Colonic mucosa (tissue), 4 donors: ENCODE data around the gene GYS1. TPM values are rescaled to one million over a fixed set of nuclear protein-coding genes. Genes with fewer than 3 reads are reported as not detected.

Experiments
- DNase-seq: peaks from one replicate; pipeline ENCODE4 v3.0.0-alpha.2; 2020
- H3K27ac ChIP-seq: fragments of 200-600 bp; one replicate; pipeline ENCODE4 v1.8.0; 2021
- H3K27me3 ChIP-seq: fragments of 200-600 bp; one replicate; pipeline ENCODE4 v1.8.0; 2021
- H3K36me3 ChIP-seq: fragments of 200-600 bp; one replicate; pipeline ENCODE4 v1.8.0; 2021
- H3K4me1 ChIP-seq: fragments of 200-600 bp; one replicate; pipeline ENCODE4 v1.8.0; 2021; ENCODE audit warnings: mild to moderate bottlenecking
- H3K4me3 ChIP-seq: fragments of 200-600 bp; one replicate; pipeline ENCODE4 v1.8.0; 2021
- H3K9ac ChIP-seq, 2 donors: one replicate each; pipeline ENCODE4 v1.7.0; 2013; ENCODE audit warnings: control low read depth in 2 of 2, low read depth in 2 of 2, low read length in 2 of 2
- H3K9me3 ChIP-seq: fragments of 200-600 bp; one replicate; pipeline ENCODE4 v1.8.0; 2021
- CTCF ChIP-seq: fragments of 200-600 bp; IDR thresholded peaks from one replicate; pipeline ENCODE4 v1.8.0; 2022; ENCODE audit warnings: antibody characterized with exemption, mild to moderate bottlenecking
- intact Hi-C: fragments of 100-400 bp; cut with DNase I; formaldehyde crosslinking; loops from one replicate; pipeline ENCODE4 v1.14.1; 2022
- total RNA-seq, 2 donors: library from RNA; stranded (reverse); fragmentation: NEBNext Ultra II Directional in 1 of 2; extraction: Animal tissue kit (Norgen Biotek cat#: 25700) in 1 of 2; gene quantifications; one replicate each; pipeline ENCODE4 v1.2.1, GENCODE V29; 2021
- donor health status: healthy.
- donor health status: DM: no; HTN: no; CAD: no.
- donor health status: DM: no; HTN: no; CAD: no.

The GYS1 gene
- total RNA-seq, 2 donors from 2014 or later, result 48.8 to 54.7 TPM

GRCh38 chr19:48989701-48990291 is 3.3 kb downstream of the GYS1 start:
- no peak overlapping the region for H3K9ac ChIP-seq
- H3K36me3 ChIP-seq, result no peaks in the 10 kb centered on the region
- no peak for DNase-seq

GRCh38 chr19:48988860-48989259 is 4.2 kb downstream of the GYS1 start:
- Histone ChIP-seq H3K27ac (no peak overlapping the region), H3K9me3 (no peaks in the 10 kb centered on the region), H3K27me3 (no peaks in the 10 kb centered on the region), H3K4me3 (no peak overlapping the region), H3K4me1 (peaks cover 9% of the 10 kb centered on the region), H3K36me3 (no peaks in the 10 kb centered on the region), H3K9ac (no peak overlapping the region)
- intact Hi-C loops, result no loop called here
- TF ChIP-seq CTCF, result no peak
- DNase-seq, result no peak

More at GRCh38 chr19:48989701-48990291, 3.3 kb downstream of the GYS1 start:
- H3K27ac ChIP-seq, result no peak overlapping the region
- no peak overlapping the region for H3K4me3 ChIP-seq
- H3K27me3 ChIP-seq, result no peaks in the 10 kb centered on the region
- H3K9me3 ChIP-seq, result no peaks in the 10 kb centered on the region
- TF ChIP-seq CTCF, result no peak
- H3K4me1 ChIP-seq, result peaks cover 9% of the 10 kb centered on the region
- intact Hi-C loops, result no loop called here

GRCh38 chr19:48988286-48988685 is 4.8 kb downstream of the GYS1 start:
- Histone ChIP-seq H3K9me3 (no peaks in the 10 kb centered on the region), H3K4me1 (peaks cover 9% of the 10 kb centered on the region), H3K27ac (no peak overlapping the region), H3K27me3 (no peaks in the 10 kb centered on the region), H3K36me3 (no peaks in the 10 kb centered on the region), H3K4me3 (no peak overlapping the region), H3K9ac (no peak overlapping the region)
- no peak for DNase-seq
- no peak for TF ChIP-seq CTCF
- intact Hi-C loops, result no loop called here

GRCh38 chr19:48987323-48987722 is 5.8 kb downstream of the GYS1 start:
- intact Hi-C loops, result no loop called here
- no peak for TF ChIP-seq CTCF
- Histone ChIP-seq H3K4me3 (no peak overlapping the region), H3K9me3 (no peaks in the 10 kb centered on the region), H3K27ac (no peak overlapping the region), H3K9ac (no peak overlapping the region), H3K27me3 (no peaks in the 10 kb centered on the region), H3K36me3 (no peaks in the 10 kb centered on the region), H3K4me1 (peaks cover 9% of the 10 kb centered on the region)
- no peak for DNase-seq

GRCh38 chr19:48986211-48986610 is 6.9 kb downstream of the GYS1 start:
- H3K4me3 ChIP-seq, result no peak overlapping the region
- no peaks in the 10 kb centered on the region for H3K9me3 ChIP-seq
- H3K4me1 ChIP-seq, result peaks cover under 1% of the 10 kb centered on the region
- TF ChIP-seq CTCF, result no peak
- no peaks in the 10 kb centered on the region for H3K36me3 ChIP-seq
- no peak for DNase-seq
- H3K9ac ChIP-seq, result no peak overlapping the region
- intact Hi-C loops, result no loop called here
- no peak overlapping the region for H3K27ac ChIP-seq
- no peaks in the 10 kb centered on the region for H3K27me3 ChIP-seq
